GM21717 (cell line): ENCODE measurements around the gene TBK1.
"Not testable (repeated sequence)": the region's sequence is repeated elsewhere in the genome, so short reads cannot be mapped to it uniquely, and the experiment has no call there.

ENCODE experiments used
- ATAC-seq: cut with Tn5 transposase; IDR thresholded peaks from one replicate; pipeline ENCODE4 v1.9.1; 2021; ENCODE audit warnings: mild to moderate bottlenecking, moderate library complexity; ENCODE audit not compliant: unreplicated experiment

The TBK1 gene

GRCh38 chr12:64538121-64538520 lies 86.2 kb downstream of the TBK1 start:
- no peak for ATAC-seq

DNA sequence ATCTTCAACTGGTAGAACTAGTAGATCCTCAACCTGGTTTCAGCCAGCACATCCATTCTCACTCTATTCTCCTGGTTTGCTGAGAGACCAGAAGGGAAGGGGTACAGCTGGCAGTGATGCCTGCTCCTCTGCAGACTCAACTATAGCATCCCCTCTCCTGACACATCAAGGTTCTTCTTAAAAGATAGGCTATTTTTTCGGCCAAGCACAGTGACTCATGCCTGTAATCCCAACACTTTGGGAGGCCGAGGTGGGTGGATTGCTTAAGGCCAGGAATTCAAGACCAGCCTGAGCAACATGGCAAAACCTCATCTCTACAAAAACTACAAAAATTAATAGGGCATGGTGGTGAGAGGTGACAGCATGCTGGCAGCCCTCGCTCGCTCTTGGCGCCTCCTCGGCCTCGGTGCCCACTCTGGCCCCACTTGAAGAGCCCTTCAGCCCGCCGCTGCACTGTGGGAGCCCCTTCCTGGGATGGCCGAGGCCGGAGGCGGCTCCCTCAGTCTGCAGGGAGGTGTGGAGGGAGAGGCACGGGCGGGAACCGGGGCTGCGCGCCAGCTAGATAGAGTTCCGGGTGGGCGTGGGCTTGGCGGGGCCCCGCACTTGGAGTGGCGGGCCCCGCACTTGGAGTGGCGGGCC lies 90.6 kb downstream of the TBK1 start:
- not testable (repeated sequence) for ATAC-seq

GRCh38 chr12:64544371-64545080 lies 92.6 kb downstream of the TBK1 start:
- no peak for ATAC-seq

DNA sequence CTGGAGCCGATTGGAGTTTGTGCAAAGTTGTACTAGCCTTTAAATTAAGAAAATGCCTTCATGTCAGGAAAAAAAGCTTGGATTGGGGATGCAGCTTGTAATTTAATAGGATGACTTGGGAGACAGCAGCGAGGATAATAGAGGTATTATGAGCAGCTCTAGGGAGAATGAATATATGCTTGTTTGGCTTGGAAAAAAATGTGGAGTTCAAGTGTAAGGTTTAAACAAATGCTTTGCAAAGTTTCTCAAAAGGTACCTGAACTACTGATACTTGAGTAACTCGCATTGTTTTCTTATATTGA lies 93.1 kb downstream of the TBK1 start:
- no peak for ATAC-seq

GRCh38 chr12:64549108-64549507 lies 97.2 kb downstream of the TBK1 start:
- ATAC-seq, result no peak

DNA sequence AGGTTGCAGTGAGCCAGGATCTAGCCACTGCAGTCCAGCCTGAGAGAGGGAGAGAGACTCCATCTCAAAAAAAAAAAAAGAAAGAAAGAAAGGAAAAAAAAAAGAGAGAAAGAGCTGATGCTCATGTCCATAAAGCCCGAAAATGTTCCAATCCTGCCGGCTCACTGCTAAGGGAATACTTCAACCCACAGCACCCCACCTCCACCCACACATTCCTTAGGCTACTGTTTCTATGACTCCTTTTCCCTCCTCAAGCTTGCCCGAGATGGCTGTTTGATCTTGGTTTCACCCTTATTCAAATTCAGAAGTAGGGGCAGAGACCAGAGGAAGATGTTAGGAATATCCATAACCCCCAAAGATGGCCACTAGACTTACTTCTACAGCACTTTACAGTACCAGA lies 98.8 kb downstream of the TBK1 start:
- ATAC-seq, result no peak

GRCh38 chr12:64551676-64552075 lies 99.8 kb downstream of the TBK1 start:
- ATAC-seq, result no peak
